NCI-H2196 treated with DMSO at 0.1 percent for 48 hours (cell line): ENCODE data around the gene TSC22D3.

Experiments
- DNase-seq: peaks from one replicate; lab custom pipeline; 2025; ENCODE audit not compliant: unreplicated experiment; lab: John Stamatoyannopoulos, UW

Gene TSC22D3

GRCh38 chrX:107760304-107761077, 15.1 kb downstream of the TSC22D3 start:
- no peak for DNase-seq

GRCh38 chrX:107758231-107758766, 17.3 kb downstream of the TSC22D3 start:
- DNase-seq: no peak

DNA sequence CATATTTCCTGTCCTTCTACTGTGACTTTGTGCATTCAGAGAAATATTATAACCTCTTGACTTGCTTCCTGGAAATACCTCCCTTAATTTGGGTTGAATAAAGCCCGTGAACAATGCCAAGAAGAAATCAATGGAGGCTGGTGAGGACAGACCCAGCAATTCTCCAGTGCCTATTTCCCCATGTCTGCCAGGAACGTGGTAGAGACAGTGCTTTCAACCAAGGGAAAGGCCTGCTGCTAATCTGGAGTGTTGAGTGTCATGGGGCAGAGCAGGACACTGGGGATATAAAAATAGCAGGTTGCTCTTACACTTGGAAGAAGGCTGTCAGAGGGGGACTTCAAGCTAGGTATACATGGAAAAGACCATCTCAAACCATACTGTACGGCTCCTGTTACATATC, 19.9 kb downstream of the TSC22D3 start:
- no peak for DNase-seq

GRCh38 chrX:107753187-107753586, 22.4 kb downstream of the TSC22D3 start:
- DNase-seq: no peak

- DNase-seq: no peak
Measured at GRCh38 chrX:107752714-107753113, 22.9 kb downstream of the TSC22D3 start.

DNA sequence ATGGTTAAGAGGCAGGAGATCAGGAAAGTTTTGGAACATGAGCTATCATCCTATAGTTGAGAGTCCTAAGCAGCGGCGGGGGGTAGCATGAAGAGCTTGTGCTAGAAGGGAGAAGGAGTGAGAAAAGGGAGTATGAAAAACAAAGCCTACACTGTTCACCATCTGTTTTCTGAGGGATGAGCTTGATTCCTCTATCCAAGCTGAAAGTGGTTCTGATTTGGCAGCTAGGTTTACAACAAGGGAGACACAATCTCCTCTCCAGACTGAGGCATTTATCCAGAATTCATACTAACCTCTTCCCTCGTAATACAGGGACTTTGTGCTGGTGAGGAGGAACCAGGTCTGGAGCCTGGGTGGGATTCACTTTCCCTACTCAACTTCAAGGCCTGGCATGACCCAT, 23.5 kb downstream of the TSC22D3 start:
- DNase-seq: no peak

- no peak for DNase-seq
Measured at GRCh38 chrX:107750861-107751445, 24.6 kb downstream of the TSC22D3 start.

DNA sequence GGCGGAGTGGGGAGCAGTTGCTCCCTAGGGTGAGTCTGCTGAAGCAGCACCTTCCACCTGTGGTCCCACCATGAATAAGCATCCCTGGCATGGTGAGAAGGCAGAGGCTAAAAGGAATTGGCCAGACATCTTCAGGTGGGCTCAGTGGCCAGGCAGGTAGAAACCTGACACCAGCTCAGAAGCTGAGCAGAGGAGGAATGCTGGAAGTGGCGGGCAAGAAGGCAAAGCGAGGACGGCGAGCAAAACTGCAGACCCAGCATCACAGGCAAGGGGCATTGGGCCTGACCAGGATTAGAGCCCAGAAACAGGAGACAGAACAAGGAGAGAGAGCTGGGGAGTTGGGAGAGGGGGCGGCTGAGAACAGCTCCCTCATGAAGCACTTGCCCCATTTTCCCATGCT, 25.3 kb downstream of the TSC22D3 start:
- DNase-seq: no peak

GRCh38 chrX:107748506-107748905, 27.1 kb downstream of the TSC22D3 start:
- no peak for DNase-seq

DNA sequence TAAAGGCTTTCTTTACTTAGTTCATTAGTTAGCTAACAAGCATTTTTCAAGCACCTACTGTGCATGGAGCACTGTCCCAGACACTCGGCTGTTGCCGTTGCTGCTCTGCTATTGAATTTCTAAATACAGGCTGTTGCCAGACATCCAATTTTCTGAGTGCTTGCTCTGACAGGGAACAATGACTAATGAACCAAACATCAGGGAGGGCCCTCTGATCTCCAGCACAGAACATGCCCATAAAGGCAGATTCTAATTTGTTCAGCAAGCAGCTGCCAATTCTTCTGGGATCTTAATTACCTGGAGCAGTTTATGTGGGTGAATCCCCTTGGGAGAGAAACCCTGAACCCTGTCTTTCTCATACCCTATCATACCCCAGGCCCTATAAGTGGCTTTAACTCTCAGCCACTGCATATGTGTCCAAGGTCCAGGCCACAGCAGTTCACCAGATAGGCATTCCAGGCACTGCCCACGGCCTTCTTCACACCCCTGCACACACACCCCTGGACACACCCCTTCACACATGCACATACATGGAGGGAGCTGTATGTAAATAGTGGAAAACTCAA, 27.9 kb downstream of the TSC22D3 start:
- DNase-seq: peak; percentile 10

DNA sequence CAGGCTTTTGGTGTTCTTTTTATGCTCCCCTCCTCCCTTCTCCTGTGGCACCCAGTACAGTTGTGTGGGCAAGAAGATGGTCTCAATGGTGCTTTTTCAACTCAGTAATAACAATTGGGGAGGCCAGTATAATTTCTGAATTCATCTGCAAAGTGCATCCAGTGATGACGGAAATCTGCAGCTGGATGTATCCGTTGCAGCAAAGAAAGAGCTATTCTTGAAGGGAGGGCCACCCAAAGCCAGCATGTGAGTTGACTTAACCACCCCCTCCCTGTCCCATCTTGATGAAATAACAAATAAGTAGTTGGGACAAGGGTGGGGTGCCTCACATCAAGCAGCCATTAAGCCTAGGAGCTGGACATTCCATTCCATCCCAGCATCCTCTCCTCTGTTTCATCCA, 30.7 kb downstream of the TSC22D3 start:
- no peak for DNase-seq

DNA sequence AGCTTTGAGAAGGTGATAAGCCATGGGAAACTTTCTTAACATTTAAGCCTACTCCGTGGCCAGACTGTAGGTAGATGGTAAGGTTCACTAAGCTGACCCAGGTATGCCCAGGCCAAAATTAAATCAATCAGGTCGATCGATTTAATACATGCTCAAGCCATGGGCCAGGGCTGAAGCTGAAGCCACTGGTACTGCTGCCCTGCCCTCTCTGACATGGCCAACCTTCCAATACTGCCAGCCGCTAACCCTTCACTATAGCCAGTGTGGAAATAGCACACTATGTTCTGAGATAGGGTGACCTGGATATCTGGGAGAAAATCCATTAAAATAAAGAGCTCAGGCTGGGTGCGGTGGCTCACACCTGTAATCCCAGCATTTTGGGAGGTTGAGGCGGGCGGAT, 31.6 kb downstream of the TSC22D3 start:
- DNase-seq: no peak

- no peak for DNase-seq
Measured at GRCh38 chrX:107742700-107743191, 32.8 kb downstream of the TSC22D3 start.

DNA sequence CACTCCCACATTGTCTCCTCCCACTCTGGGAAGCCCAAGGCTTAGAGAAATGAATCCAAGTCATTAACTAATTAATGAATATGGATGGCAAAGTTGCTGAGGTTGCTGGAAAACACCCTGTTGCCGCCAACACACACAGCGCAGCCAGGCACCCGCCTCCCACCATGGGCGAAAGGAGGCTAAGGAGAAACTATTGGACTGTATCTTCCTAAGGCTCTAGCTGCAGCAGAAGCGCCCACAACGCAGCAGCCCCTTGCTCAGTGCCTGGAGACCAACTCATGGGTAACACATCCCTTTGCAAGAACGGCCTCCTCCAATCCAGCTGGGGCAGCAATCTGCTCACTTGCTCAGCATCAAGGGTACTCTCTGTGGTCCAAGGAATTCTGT, 34.2 kb downstream of the TSC22D3 start:
- DNase-seq: no peak

GRCh38 chrX:107739541-107739940, 36.0 kb downstream of the TSC22D3 start:
- DNase-seq: no peak

DNA sequence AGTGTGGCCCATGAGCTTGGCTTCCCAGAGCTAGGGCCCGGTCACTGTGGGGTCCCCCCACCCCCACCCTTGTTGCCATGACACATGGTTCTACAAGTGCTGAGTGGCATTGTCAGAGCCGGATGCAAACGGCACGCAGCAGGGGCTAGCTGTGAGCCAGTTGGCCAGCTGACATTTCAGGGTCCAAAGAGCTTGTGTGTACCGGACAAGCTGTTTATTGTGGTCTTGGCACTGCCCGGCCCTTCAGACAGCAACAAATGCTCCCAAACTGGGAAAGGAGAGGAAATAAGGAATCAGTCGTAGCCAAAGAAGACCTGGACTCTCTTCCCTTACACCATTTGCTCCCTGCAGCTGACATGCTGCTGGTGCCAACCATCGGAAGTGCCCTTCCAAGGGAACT, 36.8 kb downstream of the TSC22D3 start:
- no peak for DNase-seq

DNA sequence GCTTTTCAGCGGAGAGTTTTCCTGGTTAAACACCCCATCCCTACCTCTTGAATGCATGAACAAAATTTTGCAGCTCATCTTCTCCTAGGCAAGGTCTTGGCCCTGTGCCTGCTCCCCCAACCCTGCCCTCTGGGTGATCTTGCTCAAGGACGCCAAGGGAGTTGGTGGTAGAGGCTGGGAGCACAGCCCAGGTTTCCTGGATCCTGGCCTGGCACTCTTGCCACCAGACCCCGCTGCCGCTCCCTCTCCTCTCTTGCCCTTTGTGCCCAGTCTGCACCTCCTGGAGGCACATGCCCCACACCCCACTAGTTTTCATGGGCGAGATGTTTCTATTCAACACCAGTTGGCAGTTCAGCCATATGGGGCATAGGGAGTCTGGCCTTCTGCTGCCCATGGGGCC, 37.3 kb downstream of the TSC22D3 start:
- no peak for DNase-seq

DNA sequence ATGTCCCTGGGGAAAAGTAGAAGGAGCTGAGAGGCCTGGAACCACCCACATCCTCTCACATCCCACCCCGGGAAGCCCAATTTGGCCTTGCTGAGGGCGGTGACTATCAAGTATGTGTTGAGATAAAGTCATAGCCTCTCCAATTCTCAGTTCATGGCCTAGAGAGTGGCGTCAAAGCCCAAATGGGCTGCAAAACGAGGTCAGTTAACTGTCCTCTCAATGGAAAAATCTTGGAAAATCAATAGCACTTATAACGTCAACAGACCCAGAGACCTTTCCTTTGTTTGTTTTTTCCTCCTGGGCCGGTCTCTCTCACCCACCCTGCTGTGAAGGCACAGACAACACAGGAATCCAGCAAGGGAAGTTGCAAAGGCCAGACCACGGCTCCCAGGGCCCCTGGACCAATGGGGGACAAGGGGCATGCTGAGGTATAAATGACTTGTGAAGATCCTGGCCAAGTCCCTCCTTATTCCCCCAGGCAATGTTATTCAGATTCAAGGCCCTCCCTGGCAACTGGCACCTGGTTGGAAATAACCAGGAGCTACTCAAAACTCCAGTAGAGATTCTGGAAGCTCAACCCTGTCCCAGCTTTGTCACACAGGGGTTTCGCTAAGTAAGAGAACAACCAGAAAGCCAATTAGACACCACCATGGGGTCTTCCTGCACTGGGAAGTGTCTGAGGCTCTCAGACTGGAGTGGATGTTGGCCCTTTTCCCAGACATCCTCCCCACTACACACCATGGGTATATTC, 38.6 kb downstream of the TSC22D3 start:
- DNase-seq: no peak

- no peak for DNase-seq
Measured at GRCh38 chrX:107734646-107735045, 40.9 kb downstream of the TSC22D3 start.

DNA sequence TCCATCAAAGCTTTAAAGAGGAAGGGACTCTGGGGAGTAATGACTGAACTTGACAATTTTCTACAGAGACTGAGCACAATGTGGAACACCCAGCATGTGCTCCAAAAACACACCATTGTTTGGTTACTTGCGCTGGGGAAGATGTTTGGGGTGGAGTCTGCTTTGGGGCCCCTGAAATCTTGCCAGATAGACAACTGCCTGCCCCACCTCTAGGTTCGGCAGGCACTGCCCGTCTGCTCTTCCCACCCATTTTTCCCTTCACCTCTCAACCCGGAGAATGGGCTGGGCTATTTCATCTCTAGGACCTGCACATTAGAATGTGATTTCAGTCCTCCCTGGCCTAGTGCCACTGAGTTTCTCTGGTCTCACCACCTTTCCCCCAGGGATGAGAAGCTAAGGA, 41.9 kb downstream of the TSC22D3 start:
- DNase-seq: no peak

DNA sequence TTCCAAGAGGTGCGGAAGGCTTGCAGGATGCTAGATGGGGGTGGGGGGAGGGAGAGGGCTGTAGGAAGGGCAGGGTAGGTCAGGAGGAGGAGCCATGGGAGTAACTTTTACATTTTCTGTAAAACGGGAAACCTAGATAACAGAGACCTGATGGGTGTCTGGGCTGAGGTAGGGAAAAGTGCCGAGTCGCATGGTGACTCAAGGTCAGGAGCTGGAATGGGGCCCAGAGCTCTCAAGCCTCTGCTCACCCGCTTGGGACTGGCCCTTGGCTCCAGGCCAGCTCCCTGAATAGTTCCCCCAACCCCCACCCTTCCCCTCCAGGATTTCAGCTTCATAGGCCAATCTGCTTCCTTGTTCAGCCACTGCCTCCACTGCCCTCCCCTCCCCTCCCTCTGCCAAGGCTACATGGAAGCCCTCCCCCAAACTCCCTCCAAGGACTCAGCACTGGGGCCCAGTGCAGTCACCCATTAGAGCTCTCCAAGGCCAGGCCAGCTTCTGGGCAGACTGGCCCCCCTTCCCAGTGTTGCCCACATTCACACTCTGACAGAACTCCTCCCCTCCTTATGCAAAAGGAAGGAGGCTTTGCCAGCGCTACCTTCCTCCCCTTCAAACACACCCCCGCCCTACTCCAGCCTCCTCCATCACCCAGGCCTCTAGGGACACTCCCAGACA, 43.6 kb downstream of the TSC22D3 start:
- peak; percentile 64 for DNase-seq
